ENCODE data around the gene DLG1. TPM values are rescaled to one million over a fixed set of nuclear protein-coding genes. Genes with fewer than 3 reads are reported as not detected.

DLG1 gene
- total and polyA plus RNA-seq, 2 donors from 2014 or later, result 19.4 to 101 TPM

- intact Hi-C loops (cut with DNase I), result no loop called here
- no peak overlapping the region for H3K27ac ChIP-seq (ENCODE audit: low read depth in 2 of 2, low read length in 2 of 2)
- FAIRE-seq, result no peak
Measured at GRCh38 chr3:197026481-197026866, 271.9 kb downstream of the DLG1 start.

GRCh38 chr3:197025736-197026480 lies 272.5 kb downstream of the DLG1 start:
- no peak overlapping the region for H3K4me3 ChIP-seq (ENCODE audit: low read length in 3 of 3)
- intact Hi-C loops (cut with DNase I), result no loop called here
- H3K4me1 ChIP-seq (ENCODE audit: control insufficient read depth in 2 of 3, insufficient read depth in 2 of 3, low read depth in 1 of 3, low read length in 3 of 3), result peaks cover 0 to 6% (median 0%) of the 10 kb centered on the region in 3 donors
- FAIRE-seq (no peak), DNase-seq (peak in 1 of 5 donors; percentile 54)
- TF ChIP-seq CTCF (IDR thresholded peaks at IDR 0.05; ENCODE audit: borderline replicate concordance, extremely low read depth, insufficient read depth), result no peak
- no peak overlapping the region for H3K27ac ChIP-seq (ENCODE audit: low read depth in 2 of 2, low read length in 2 of 2)
- no peaks in the 10 kb centered on the region for H3K36me3 ChIP-seq (ENCODE audit: control insufficient read depth in 2 of 3, insufficient read depth in 3 of 3, low read length in 3 of 3)
- no peak overlapping the region for H3K9ac ChIP-seq (ENCODE audit: low read length in 3 of 3)
- H3K9me3 ChIP-seq (ENCODE audit: control insufficient read depth in 2 of 3, insufficient read depth in 1 of 3, low read length in 3 of 3), result no peaks in the 10 kb centered on the region
- H3K27me3 ChIP-seq (ENCODE audit: control insufficient read depth, insufficient read depth, low read length), result no peaks in the 10 kb centered on the region

More at GRCh38 chr3:197026481-197026866, 271.9 kb downstream of the DLG1 start:
- Histone ChIP-seq H3K9me3 (ENCODE audit: control insufficient read depth in 2 of 3, insufficient read depth in 1 of 3, low read length in 3 of 3) (no peaks in the 10 kb centered on the region), H3K27me3 (ENCODE audit: control insufficient read depth, insufficient read depth, low read length) (no peaks in the 10 kb centered on the region), H3K4me3 (ENCODE audit: low read length in 3 of 3) (no peak overlapping the region), H3K36me3 (ENCODE audit: control insufficient read depth in 2 of 3, insufficient read depth in 3 of 3, low read length in 3 of 3) (no peaks in the 10 kb centered on the region), H3K9ac (ENCODE audit: low read length in 3 of 3) (no peak overlapping the region), H3K4me1 (ENCODE audit: control insufficient read depth in 2 of 3, insufficient read depth in 2 of 3, low read depth in 1 of 3, low read length in 3 of 3) (peaks cover 0 to 6% (median 0%) of the 10 kb centered on the region in 3 donors)
- DNase-seq, result no peak
- no peak for TF ChIP-seq CTCF (IDR thresholded peaks at IDR 0.05; ENCODE audit: borderline replicate concordance, extremely low read depth, insufficient read depth)

GRCh38 chr3:197024881-197025735 lies 273.3 kb downstream of the DLG1 start:
- intact Hi-C loops (cut with DNase I), result no loop called here
- no peak overlapping the region for H3K27ac ChIP-seq (ENCODE audit: low read depth in 2 of 2, low read length in 2 of 2)
- H3K9ac ChIP-seq (ENCODE audit: low read length in 3 of 3), result no peak overlapping the region
- no peaks in the 10 kb centered on the region for H3K27me3 ChIP-seq (ENCODE audit: control insufficient read depth, insufficient read depth, low read length)
- peak in 1 of 5 donors; percentile 40 for DNase-seq
- H3K9me3 ChIP-seq (ENCODE audit: control insufficient read depth in 2 of 3, insufficient read depth in 1 of 3, low read length in 3 of 3), result no peaks in the 10 kb centered on the region
- TF ChIP-seq CTCF (IDR thresholded peaks at IDR 0.05; ENCODE audit: borderline replicate concordance, extremely low read depth, insufficient read depth), result no peak
- no peak for FAIRE-seq
- no peak overlapping the region for H3K4me3 ChIP-seq (ENCODE audit: low read length in 3 of 3)
- H3K36me3 ChIP-seq (ENCODE audit: control insufficient read depth in 2 of 3, insufficient read depth in 3 of 3, low read length in 3 of 3), result no peaks in the 10 kb centered on the region
- H3K4me1 ChIP-seq (ENCODE audit: control insufficient read depth in 2 of 3, insufficient read depth in 2 of 3, low read depth in 1 of 3, low read length in 3 of 3), result peaks cover 0 to 6% (median 0%) of the 10 kb centered on the region in 3 donors
